ENCODE data around the gene EMCN.
"Not testable (repeated sequence)": the region's sequence is repeated elsewhere in the genome, so short reads cannot be mapped to it uniquely, and the experiment has no call there.

Gene EMCN

DNA sequence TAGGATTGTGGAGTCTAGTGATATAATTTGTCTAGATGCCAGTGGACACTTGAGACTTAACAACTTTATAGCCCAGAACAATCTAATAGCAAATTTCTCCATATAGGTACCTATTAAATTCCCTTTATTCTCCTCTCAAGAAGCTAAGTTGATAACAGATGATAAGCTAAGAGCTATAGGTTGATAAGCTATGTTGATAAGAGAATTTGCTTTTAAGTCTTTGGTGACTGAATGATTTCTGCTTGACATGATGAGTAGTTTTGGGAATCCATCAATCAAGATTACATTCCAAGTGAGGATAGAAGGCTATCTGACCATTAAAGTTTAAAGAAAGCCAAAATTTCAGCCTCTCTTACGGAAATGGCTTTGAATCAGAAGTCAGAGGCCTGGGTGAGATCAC, 131.6 kb downstream of the EMCN start:
- no peak overlapping the region for H3K4me3 ChIP-seq (replicated peaks; ENCODE audit: insufficient read depth, low read length)
- no peak overlapping the region for H3K27ac ChIP-seq (replicated peaks)
- H3K27me3 ChIP-seq (ENCODE audit: insufficient read depth, poor library complexity, severe bottlenecking): no peaks in the 10 kb centered on the region
- no peak for TF ChIP-seq POLR2AphosphoS5 (IDR thresholded peaks at IDR 0.05; ENCODE audit: low read depth)
- no peak for DNase-seq (ENCODE audit: low read depth in 1 of 2, low spot score in 1 of 2)

DNA sequence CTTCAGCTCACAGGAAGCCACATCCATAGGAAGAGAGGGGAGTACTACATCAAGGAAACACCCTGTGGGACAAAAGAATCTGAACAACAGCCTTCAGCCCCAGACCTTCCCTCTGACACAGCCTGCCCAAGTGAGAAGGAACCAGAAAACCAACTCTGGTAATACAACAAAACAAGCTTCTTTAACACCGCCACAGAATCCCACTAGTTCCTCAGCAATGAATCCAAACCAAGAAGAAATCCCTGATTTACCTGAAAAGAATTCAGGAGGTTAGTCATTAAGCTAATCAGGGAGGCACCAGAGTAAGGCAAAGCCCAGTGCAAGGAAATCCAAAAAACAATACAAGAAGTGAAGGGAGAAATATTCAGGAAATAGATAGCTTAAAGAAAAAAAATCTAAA, 137.4 kb downstream of the EMCN start:
- H3K4me3 ChIP-seq (replicated peaks; ENCODE audit: insufficient read depth, low read length); H3K27me3 ChIP-seq (ENCODE audit: insufficient read depth, poor library complexity, severe bottlenecking); H3K27ac ChIP-seq (replicated peaks); DNase-seq (ENCODE audit: low read depth in 1 of 2, low spot score in 1 of 2): not testable (repeated sequence)

DNA sequence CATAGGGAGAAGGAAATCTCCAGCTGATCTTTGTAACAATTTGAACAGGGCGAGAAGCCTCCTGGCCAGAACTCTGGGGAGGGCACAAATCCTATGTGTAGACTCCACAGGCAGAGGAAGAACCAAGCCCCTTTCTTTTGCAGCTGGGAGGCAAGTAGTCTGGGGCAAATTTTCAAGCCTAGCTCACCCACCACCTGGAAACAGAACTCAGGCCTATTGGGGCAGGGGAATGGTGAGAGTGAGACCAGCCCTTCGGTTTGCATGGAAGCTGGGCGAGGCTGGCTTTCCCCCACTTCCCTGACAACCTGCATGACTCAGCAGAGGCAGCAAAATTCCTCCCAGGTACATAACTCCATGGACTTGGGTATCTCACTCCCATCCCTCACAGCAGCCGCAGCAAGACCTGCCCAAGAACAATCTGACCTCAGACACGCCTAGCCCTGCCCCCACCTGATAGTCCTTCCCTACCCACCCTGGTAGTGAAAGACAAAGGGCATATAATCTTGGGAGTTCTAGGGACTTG, 138.2 kb downstream of the EMCN start:
- H3K27me3 ChIP-seq (ENCODE audit: insufficient read depth, poor library complexity, severe bottlenecking): no peaks in the 10 kb centered on the region
- DNase-seq (ENCODE audit: low read depth in 1 of 2, low spot score in 1 of 2): no peak
- TF ChIP-seq, protein P1, sequence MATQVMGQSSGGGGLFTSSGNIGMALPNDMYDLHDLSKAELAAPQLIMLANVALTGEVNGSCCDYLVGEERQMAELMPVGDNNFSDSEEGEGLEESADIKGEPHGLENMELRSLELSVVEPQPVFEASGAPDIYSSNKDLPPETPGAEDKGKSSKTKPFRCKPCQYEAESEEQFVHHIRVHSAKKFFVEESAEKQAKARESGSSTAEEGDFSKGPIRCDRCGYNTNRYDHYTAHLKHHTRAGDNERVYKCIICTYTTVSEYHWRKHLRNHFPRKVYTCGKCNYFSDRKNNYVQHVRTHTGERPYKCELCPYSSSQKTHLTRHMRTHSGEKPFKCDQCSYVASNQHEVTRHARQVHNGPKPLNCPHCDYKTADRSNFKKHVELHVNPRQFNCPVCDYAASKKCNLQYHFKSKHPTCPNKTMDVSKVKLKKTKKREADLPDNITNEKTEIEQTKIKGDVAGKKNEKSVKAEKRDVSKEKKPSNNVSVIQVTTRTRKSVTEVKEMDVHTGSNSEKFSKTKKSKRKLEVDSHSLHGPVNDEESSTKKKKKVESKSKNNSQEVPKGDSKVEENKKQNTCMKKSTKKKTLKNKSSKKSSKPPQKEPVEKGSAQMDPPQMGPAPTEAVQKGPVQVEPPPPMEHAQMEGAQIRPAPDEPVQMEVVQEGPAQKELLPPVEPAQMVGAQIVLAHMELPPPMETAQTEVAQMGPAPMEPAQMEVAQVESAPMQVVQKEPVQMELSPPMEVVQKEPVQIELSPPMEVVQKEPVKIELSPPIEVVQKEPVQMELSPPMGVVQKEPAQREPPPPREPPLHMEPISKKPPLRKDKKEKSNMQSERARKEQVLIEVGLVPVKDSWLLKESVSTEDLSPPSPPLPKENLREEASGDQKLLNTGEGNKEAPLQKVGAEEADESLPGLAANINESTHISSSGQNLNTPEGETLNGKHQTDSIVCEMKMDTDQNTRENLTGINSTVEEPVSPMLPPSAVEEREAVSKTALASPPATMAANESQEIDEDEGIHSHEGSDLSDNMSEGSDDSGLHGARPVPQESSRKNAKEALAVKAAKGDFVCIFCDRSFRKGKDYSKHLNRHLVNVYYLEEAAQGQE (IDR thresholded peaks at IDR 0.05; ENCODE audit: insufficient replicate concordance, low read depth): no peak
- TF ChIP-seq GABPA (IDR thresholded peaks at IDR 0.05; ENCODE audit: low read depth) (no peak), SPI1 (IDR thresholded peaks at IDR 0.05; ENCODE audit: borderline replicate concordance, low read depth) (no peak), POLR2AphosphoS5 (IDR thresholded peaks at IDR 0.05; ENCODE audit: low read depth) (no peak)
- TF ChIP-seq, protein P2, sequence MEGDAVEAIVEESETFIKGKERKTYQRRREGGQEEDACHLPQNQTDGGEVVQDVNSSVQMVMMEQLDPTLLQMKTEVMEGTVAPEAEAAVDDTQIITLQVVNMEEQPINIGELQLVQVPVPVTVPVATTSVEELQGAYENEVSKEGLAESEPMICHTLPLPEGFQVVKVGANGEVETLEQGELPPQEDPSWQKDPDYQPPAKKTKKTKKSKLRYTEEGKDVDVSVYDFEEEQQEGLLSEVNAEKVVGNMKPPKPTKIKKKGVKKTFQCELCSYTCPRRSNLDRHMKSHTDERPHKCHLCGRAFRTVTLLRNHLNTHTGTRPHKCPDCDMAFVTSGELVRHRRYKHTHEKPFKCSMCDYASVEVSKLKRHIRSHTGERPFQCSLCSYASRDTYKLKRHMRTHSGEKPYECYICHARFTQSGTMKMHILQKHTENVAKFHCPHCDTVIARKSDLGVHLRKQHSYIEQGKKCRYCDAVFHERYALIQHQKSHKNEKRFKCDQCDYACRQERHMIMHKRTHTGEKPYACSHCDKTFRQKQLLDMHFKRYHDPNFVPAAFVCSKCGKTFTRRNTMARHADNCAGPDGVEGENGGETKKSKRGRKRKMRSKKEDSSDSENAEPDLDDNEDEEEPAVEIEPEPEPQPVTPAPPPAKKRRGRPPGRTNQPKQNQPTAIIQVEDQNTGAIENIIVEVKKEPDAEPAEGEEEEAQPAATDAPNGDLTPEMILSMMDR (IDR thresholded peaks at IDR 0.05; ENCODE audit: insufficient read depth, low read length): no peak
- no peak overlapping the region for H3K27ac ChIP-seq (replicated peaks)
- no peak overlapping the region for H3K4me3 ChIP-seq (replicated peaks; ENCODE audit: insufficient read depth, low read length)

DNA sequence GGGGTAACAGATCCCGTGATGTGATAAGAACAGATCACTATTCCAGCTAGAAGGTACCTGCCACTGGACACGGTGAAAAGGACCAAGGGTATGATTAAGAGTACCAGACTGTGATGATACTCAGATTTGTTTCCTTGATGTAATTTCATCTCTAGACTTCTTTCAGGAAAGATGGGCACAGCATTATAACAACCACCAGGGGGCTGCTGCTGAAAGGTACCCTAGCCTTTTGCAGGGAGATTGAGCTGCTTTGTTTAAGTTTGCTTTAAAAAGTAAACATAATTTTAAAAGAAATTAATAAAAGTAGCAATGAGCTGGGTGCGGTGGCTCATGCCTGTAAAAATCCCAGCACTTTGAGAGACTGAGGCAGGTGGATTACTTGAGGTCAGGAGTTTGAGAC, 145.4 kb downstream of the EMCN start:
- peak in 1 of 2 experiments; percentile 14 for DNase-seq (ENCODE audit: low read depth in 1 of 2, low spot score in 1 of 2)
- H3K4me3 ChIP-seq (replicated peaks; ENCODE audit: insufficient read depth, low read length): no peak overlapping the region
- H3K27ac ChIP-seq (replicated peaks): no peak overlapping the region
- H3K27me3 ChIP-seq (ENCODE audit: insufficient read depth, poor library complexity, severe bottlenecking): no peaks in the 10 kb centered on the region
- no peak for TF ChIP-seq SPI1 (IDR thresholded peaks at IDR 0.05; ENCODE audit: borderline replicate concordance, low read depth)
- TF ChIP-seq, protein P1 (IDR thresholded peaks at IDR 0.05; ENCODE audit: insufficient replicate concordance, low read depth): no peak
- TF ChIP-seq, protein P2 (IDR thresholded peaks at IDR 0.05; ENCODE audit: insufficient read depth, low read length): peak; percentile 31

DNA sequence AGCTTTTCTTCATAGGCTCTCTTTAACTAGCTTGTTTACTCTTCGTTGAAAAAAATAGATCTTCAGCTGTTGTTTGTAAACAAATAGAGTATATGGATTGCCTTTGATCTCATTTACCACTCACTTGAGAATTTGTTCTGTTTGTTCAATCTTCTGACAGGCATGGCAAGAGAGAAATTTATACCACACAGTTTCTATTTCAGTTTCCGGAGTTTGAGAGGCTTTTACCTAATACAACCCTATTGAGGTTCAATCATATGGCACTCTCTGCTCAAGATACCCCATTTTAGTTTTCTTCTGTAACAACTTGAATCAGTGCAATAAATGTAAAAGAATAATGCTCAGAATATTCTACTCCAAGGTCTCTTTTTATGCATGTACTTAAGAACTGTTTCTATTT, 148.0 kb downstream of the EMCN start:
- no peak for DNase-seq (ENCODE audit: low read depth in 1 of 2, low spot score in 1 of 2)
- Histone ChIP-seq H3K27ac (replicated peaks) (no peak overlapping the region), H3K4me3 (replicated peaks; ENCODE audit: insufficient read depth, low read length) (no peak overlapping the region), H3K27me3 (ENCODE audit: insufficient read depth, poor library complexity, severe bottlenecking) (no peaks in the 10 kb centered on the region)
- TF ChIP-seq POLR2AphosphoS5 (IDR thresholded peaks at IDR 0.05; ENCODE audit: low read depth) (no peak), GABPA (IDR thresholded peaks at IDR 0.05; ENCODE audit: low read depth) (no peak), SPI1 (IDR thresholded peaks at IDR 0.05; ENCODE audit: borderline replicate concordance, low read depth) (no peak)
- TF ChIP-seq, protein P1 (IDR thresholded peaks at IDR 0.05; ENCODE audit: insufficient replicate concordance, low read depth): no peak
- TF ChIP-seq, protein P2 (IDR thresholded peaks at IDR 0.05; ENCODE audit: insufficient read depth, low read length): no peak

Data from HL-60 (cell line).